GM23248 (cell line): ENCODE data around the gene MBOAT1. TPM values are rescaled to one million over a fixed set of nuclear protein-coding genes. Genes with fewer than 3 reads are reported as not detected.

Source experiments
- DNase-seq: peaks from one replicate; pipeline ENCODE4 v3.0.0-alpha.2; 2015
- H2AFZ ChIP-seq: fragments of 200-600 bp; sonication (generic); 2 replicates; pipeline ENCODE4 v1.6.1; 2016; ENCODE audit warnings: antibody characterized with exemption
- H3F3A ChIP-seq: fragments of 200-600 bp; sonication (generic); 2 replicates; pipeline ENCODE4 v1.6.1; 2016; ENCODE audit warnings: mild to moderate bottlenecking, antibody characterized with exemption, mixed run types; ENCODE audit not compliant: insufficient read depth
- H3K27ac ChIP-seq: fragments of 200-600 bp; sonication (generic); 2 replicates; pipeline ENCODE4 v1.5.1; 2016; ENCODE audit warnings: mild to moderate bottlenecking
- H3K27me3 ChIP-seq: fragments of 200-600 bp; sonication (generic); replicated peaks from 2 replicates; pipeline ENCODE4 v1.6.1; 2016; ENCODE audit warnings: mild to moderate bottlenecking; ENCODE audit not compliant: insufficient read depth
- H3K36me3 ChIP-seq: fragments of 200-600 bp; sonication (generic); 2 replicates; pipeline ENCODE4 v1.6.1; 2016; ENCODE audit warnings: low read depth, mild to moderate bottlenecking
- H3K4me1 ChIP-seq: fragments of 200-600 bp; sonication (generic); 2 replicates; pipeline ENCODE4 v1.6.1; 2016; ENCODE audit warnings: mild to moderate bottlenecking; ENCODE audit not compliant: insufficient read depth
- H3K4me2 ChIP-seq: fragments of 200-600 bp; sonication (generic); one replicate; pipeline ENCODE4 v1.6.1; 2016; ENCODE audit warnings: mild to moderate bottlenecking; ENCODE audit not compliant: unreplicated experiment
- H3K4me3 ChIP-seq: fragments of 200-600 bp; sonication (generic); 2 replicates; pipeline ENCODE4 v1.5.1; 2016; ENCODE audit warnings: mild to moderate bottlenecking
- H3K79me2 ChIP-seq: fragments of 200-600 bp; sonication (generic); 2 replicates; pipeline ENCODE4 v1.6.1; 2016; ENCODE audit warnings: mild to moderate bottlenecking; ENCODE audit not compliant: insufficient read depth
- H3K9ac ChIP-seq: fragments of 200-600 bp; sonication (generic); 2 replicates; pipeline ENCODE4 v1.6.1; 2016; ENCODE audit warnings: mild to moderate bottlenecking
- H3K9me2 ChIP-seq: fragments of 200-600 bp; sonication (generic); 2 replicates; pipeline ENCODE4 v1.6.1; 2016; ENCODE audit warnings: mixed run types, mild to moderate bottlenecking, moderate library complexity; ENCODE audit not compliant: insufficient read depth
- H3K9me3 ChIP-seq: fragments of 200-600 bp; sonication (generic); one replicate; pipeline ENCODE4 v1.6.1; 2017; ENCODE audit warnings: low read depth
- H4K20me1 ChIP-seq: fragments of 200-600 bp; sonication (generic); 2 replicates; pipeline ENCODE4 v1.6.0; 2016; ENCODE audit not compliant: insufficient read depth
- EZH2 ChIP-seq: fragments of 200-600 bp; sonication (generic); IDR thresholded peaks from 2 replicates; pipeline ENCODE4 v1.6.1; 2018; ENCODE audit warnings: antibody characterized with exemption, mild to moderate bottlenecking; ENCODE audit not compliant: insufficient read depth, poor library complexity, severe bottlenecking
- EZH2phosphoT487 ChIP-seq: fragments of 200-600 bp; sonication (generic); IDR thresholded peaks from 2 replicates; pipeline ENCODE4 v1.6.1; 2018; ENCODE audit warnings: antibody characterized with exemption, moderate library complexity, mild to moderate bottlenecking, low read depth; ENCODE audit not compliant: insufficient read depth
- WGBS, 2 experiments: methylation state at CpG; one replicate each; pipeline ENCODE4 v1.1.6; 2015 to 2017; ENCODE audit warnings: low lambda C conversion rate in 2 of 2, low coverage in 1 of 2; ENCODE audit errors: missing lambda C conversion rate in 2 of 2; 5-methylcytosine and 5-hydroxymethylcytosine counted together
- in situ Hi-C: fragments of 300-500 bp; cut with MboI; formaldehyde crosslinking; loops from 2 replicates; pipeline ENCODE4 v1.15.0; 2020
- polyA plus RNA-seq: library from polyadenylated mRNA; unstranded; fragments of >200 nt; fragmentation: Nextera tagmentation; extraction: Ambion mirVana; gene quantifications from 2 replicates; pipeline ENCODE4 v1.2.1, GENCODE V29; 2016
- total RNA-seq: library from RNA; depleted of rRNA; stranded (reverse); fragments of >200 nt; shearing (Covaris generic); gene quantifications from 2 replicates; pipeline ENCODE4 v1.2.3, GENCODE V29; 2014

Gene MBOAT1
- total and polyA plus RNA-seq, 2 experiments from 2014 or later = 1.8 to 4.0 TPM

DNA sequence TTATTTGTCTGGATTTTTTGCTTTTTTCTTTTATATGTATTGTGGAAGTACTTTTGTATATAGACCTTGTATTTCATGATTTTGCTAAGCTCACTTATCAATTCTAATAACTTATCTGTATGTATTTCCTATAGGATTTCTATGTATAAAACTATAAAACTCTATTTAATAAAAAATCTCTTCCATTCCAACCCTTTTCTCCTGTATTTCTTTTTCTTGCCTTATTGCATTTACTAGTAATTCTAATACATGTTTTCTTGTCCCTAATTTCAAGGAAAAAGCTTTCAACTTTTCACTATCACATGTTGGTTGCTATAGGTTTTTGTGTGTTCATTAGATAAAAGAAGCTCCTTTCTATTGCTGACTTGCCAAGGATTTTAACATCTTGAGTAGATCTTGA lies 125.3 kb downstream of the MBOAT1 start:
- no peaks in the 10 kb centered on the region for H3K36me3 ChIP-seq
- no peaks in the 10 kb centered on the region for H3K79me2 ChIP-seq
- H3K4me3 ChIP-seq = no peak overlapping the region
- no peak overlapping the region for H3K9ac ChIP-seq
- no peak overlapping the region for H3K27ac ChIP-seq
- H3K4me1 ChIP-seq = no peaks in the 10 kb centered on the region
- no peaks in the 10 kb centered on the region for H3F3A ChIP-seq
- H3K9me2 ChIP-seq = no peaks in the 10 kb centered on the region
- H3K4me2 ChIP-seq = no peak overlapping the region
- H4K20me1 ChIP-seq = no peaks in the 10 kb centered on the region
- no peaks in the 10 kb centered on the region for H3K27me3 ChIP-seq
- H2AFZ ChIP-seq = no peak overlapping the region
- no peaks in the 10 kb centered on the region for H3K9me3 ChIP-seq
- in situ Hi-C loops = no loop called here
- TF ChIP-seq EZH2phosphoT487 = no peak
- no peak for TF ChIP-seq EZH2
- DNase-seq = no peak

DNA sequence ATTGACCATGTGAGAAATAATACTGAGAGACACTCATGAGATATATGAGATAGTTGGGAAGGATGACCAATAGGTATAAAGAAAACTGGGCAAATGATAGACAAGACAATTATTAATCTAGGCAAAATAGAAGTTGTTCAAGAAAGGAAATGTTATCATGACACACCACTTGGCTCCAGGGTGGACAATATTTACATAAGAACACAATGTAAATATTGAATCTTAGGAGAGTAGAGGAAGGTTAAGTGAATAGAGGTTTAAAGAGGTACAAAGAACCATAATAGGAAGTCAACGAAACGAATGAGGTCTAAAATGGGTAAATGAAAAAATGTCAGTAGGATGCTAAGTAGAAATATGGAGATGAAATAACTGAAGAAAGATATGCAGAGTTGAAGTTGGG lies 126.5 kb downstream of the MBOAT1 start:
- H3K9me2 ChIP-seq = no peaks in the 10 kb centered on the region
- no peak overlapping the region for H3K4me3 ChIP-seq
- no peaks in the 10 kb centered on the region for H3K4me1 ChIP-seq
- H3K79me2 ChIP-seq = no peaks in the 10 kb centered on the region
- H3K36me3 ChIP-seq = no peaks in the 10 kb centered on the region
- no peaks in the 10 kb centered on the region for H4K20me1 ChIP-seq
- H2AFZ ChIP-seq = no peak overlapping the region
- no peaks in the 10 kb centered on the region for H3K27me3 ChIP-seq
- in situ Hi-C loops = no loop called here
- no peak overlapping the region for H3K4me2 ChIP-seq
- no peaks in the 10 kb centered on the region for H3K9me3 ChIP-seq
- no peak for DNase-seq
- WGBS, 2 experiments = 72% methylated on average over 2 of the region's 2 CpGs
- H3K9ac ChIP-seq = no peak overlapping the region
- no peaks in the 10 kb centered on the region for H3F3A ChIP-seq
- no peak overlapping the region for H3K27ac ChIP-seq
- TF ChIP-seq EZH2phosphoT487 (no peak), EZH2 (no peak)

DNA sequence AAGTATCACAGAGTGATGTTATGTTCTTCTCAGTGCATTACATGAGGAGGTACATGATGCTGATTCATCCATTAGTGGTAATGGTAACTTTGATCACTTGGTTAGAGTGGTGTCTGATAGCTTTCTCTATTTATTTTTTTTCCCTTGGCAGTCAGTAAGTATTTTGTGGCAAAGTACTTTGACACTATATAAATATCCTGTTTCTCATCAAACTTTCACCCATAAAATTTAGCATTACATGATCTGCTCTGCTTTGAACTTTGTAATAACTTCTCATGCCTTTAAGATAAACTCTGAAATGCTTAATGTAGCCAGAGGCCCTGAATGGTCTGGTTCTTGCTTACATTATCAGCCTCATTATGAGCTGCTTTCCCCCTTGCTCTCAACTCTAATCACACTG lies 127.9 kb downstream of the MBOAT1 start:
- TF ChIP-seq EZH2 = no peak
- TF ChIP-seq EZH2phosphoT487 = no peak
- Histone ChIP-seq H3K4me3 (no peak overlapping the region), H3F3A (no peaks in the 10 kb centered on the region), H3K27ac (no peak overlapping the region), H3K4me2 (no peak overlapping the region), H3K27me3 (no peaks in the 10 kb centered on the region), H3K4me1 (no peaks in the 10 kb centered on the region), H3K79me2 (no peaks in the 10 kb centered on the region), H3K9me3 (no peaks in the 10 kb centered on the region), H3K9me2 (no peaks in the 10 kb centered on the region), H4K20me1 (no peaks in the 10 kb centered on the region), H3K36me3 (no peaks in the 10 kb centered on the region), H2AFZ (no peak overlapping the region), H3K9ac (no peak overlapping the region)
- in situ Hi-C loops = no loop called here
- DNase-seq = no peak

DNA sequence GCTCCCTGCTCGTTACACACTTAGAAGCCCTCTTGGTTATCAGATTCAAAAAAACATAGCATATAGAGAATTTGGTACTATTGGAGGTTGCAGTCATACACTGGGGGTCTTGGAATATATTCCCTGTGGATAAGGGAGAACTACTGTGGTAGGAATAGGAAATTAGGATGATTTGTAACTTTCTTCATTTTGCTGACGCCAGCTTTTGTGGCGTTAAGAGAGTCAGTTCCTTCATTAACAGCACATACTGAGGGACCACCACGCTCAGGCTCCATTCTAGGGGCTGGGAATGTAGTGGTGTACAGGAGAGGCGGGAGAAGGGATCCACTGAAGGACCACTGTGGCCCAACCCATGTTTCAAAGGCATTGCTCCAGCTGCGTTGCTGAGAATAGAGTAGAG lies 140.3 kb downstream of the MBOAT1 start:
- no peak overlapping the region for H3K27ac ChIP-seq
- in situ Hi-C loops = no loop called here
- H3K9me2 ChIP-seq = no peaks in the 10 kb centered on the region
- H2AFZ ChIP-seq = no peak overlapping the region
- H3K27me3 ChIP-seq = no peaks in the 10 kb centered on the region
- H3F3A ChIP-seq = no peaks in the 10 kb centered on the region
- no peaks in the 10 kb centered on the region for H3K36me3 ChIP-seq
- H4K20me1 ChIP-seq = no peaks in the 10 kb centered on the region
- no peaks in the 10 kb centered on the region for H3K9me3 ChIP-seq
- no peak overlapping the region for H3K4me2 ChIP-seq
- no peak overlapping the region for H3K9ac ChIP-seq
- H3K4me3 ChIP-seq = no peak overlapping the region
- H3K79me2 ChIP-seq = no peaks in the 10 kb centered on the region
- no peak for DNase-seq
- no peaks in the 10 kb centered on the region for H3K4me1 ChIP-seq
- no peak for TF ChIP-seq EZH2phosphoT487
- no peak for TF ChIP-seq EZH2
- 52% methylated on average over 6 of the region's 6 CpGs for WGBS, 2 experiments

DNA sequence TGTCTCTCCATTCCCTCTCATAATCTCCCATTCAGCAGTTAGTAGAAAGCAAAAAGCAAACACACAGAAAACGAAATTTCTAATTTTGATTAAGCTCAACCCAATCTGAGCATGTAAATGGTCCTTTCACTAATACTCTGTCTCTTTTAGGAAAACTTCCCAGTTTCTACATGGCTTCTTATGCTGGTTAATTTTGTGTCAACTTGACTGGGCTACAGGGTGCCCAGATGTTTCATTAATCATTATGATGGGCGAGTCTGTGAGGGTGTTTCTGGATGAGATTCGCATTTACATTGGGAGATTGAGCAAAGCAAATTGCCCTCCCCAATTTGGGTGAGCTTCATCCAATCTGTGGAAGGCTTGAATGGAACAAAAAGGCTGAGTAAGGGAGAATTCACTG lies 142.2 kb downstream of the MBOAT1 start:
- no peaks in the 10 kb centered on the region for H3K9me2 ChIP-seq
- no peak overlapping the region for H2AFZ ChIP-seq
- no peak for DNase-seq
- H3F3A ChIP-seq = no peaks in the 10 kb centered on the region
- H3K9me3 ChIP-seq = no peaks in the 10 kb centered on the region
- H3K4me1 ChIP-seq = no peaks in the 10 kb centered on the region
- H3K4me3 ChIP-seq = no peak overlapping the region
- H4K20me1 ChIP-seq = no peaks in the 10 kb centered on the region
- H3K27ac ChIP-seq = no peak overlapping the region
- TF ChIP-seq EZH2phosphoT487 (no peak), EZH2 (no peak)
- no peaks in the 10 kb centered on the region for H3K79me2 ChIP-seq
- 27 to 31% methylated on average over 3 of the region's 3 CpGs for WGBS, 2 experiments
- H3K27me3 ChIP-seq = no peaks in the 10 kb centered on the region
- H3K9ac ChIP-seq = no peak overlapping the region
- in situ Hi-C loops = no loop called here
- no peak overlapping the region for H3K4me2 ChIP-seq
- H3K36me3 ChIP-seq = no peaks in the 10 kb centered on the region
